Measurements from ENCODE around the gene DPP8. TPM values are rescaled to one million over a fixed set of nuclear protein-coding genes. Genes with fewer than 3 reads are reported as not detected.
"Not testable (repeated sequence)": the region's sequence is repeated elsewhere in the genome, so short reads cannot be mapped to it uniquely, and the experiment has no call there.

Gene DPP8
- total RNA-seq, 4 donors from 2014 or later, result 33.1 to 66.9 (median 47.9) TPM

DNA sequence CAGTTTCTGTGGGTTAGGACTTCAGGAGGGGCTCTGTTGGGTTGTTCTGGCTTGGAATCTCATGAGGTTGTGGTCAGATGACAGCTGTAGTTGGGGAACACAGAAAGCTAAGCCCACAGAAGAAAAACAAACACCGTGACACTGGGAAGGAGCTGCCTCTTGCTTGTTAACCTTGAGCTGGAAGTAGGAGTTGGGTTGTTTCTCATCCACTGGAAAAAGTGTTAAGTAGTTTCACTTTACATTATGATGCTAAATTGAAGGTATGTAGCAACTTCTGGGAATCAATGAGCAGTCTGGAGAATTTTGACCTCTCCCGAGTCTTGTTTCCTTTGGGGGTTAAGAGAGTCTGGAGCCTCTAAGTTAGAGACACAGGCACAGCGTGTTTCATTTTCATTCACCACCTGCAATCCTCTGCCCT is 33.2 kb upstream of the DPP8 start:
- Histone ChIP-seq H3K27ac (no peak overlapping the region), H3K9me3 (no peaks in the 10 kb centered on the region), H3K4me1 (peaks cover 0 to 11% (median 0%) of the 10 kb centered on the region in 3 donors), H3K27me3 (no peaks in the 10 kb centered on the region), H3K36me3 (peaks cover 0 to 18% of the 10 kb centered on the region in 2 donors), H3K4me3 (no peak overlapping the region)
- no peak for ATAC-seq
- TF ChIP-seq, protein P1, sequence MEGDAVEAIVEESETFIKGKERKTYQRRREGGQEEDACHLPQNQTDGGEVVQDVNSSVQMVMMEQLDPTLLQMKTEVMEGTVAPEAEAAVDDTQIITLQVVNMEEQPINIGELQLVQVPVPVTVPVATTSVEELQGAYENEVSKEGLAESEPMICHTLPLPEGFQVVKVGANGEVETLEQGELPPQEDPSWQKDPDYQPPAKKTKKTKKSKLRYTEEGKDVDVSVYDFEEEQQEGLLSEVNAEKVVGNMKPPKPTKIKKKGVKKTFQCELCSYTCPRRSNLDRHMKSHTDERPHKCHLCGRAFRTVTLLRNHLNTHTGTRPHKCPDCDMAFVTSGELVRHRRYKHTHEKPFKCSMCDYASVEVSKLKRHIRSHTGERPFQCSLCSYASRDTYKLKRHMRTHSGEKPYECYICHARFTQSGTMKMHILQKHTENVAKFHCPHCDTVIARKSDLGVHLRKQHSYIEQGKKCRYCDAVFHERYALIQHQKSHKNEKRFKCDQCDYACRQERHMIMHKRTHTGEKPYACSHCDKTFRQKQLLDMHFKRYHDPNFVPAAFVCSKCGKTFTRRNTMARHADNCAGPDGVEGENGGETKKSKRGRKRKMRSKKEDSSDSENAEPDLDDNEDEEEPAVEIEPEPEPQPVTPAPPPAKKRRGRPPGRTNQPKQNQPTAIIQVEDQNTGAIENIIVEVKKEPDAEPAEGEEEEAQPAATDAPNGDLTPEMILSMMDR (IDR thresholded peaks at IDR 0.05), result no peak
- TF ChIP-seq POLR2A (IDR thresholded peaks at IDR 0.05), result no peak
- TF ChIP-seq POLR2AphosphoS5 (IDR thresholded peaks at IDR 0.05), result no peak
- no peak for TF ChIP-seq EP300 (IDR thresholded peaks at IDR 0.05)
- 76 to 86% methylated on average over 1 to 3 of the region's 3 CpGs for whole genome bisulfite sequencing, 2 donors (ENCODE audit: low coverage in 1 of 2)

DNA sequence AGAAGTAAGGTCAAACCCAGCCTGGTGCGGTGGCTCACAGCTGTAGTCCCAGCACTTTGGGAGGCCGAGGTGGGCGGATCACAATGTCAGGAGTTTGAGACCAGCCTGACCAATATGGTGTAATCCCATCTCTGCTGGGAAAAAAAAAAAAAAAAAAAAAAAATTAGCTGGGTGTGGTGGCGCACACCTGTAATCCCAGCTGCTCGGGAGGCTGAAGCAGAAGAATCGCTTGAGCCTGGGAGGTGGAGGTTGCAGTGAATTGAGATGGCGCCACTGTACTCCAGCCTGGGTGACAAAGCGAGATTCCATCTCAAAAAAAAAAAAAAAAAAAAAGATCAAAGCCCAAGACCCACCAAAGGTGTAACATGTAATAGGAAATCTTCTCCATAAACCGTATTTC is 31.8 kb upstream of the DPP8 start:
- H3K27ac ChIP-seq, H3K9me3 ChIP-seq, H3K36me3 ChIP-seq, ATAC-seq, H3K27me3 ChIP-seq, H3K4me3 ChIP-seq: not testable (repeated sequence)
- WGBS, 2 donors (ENCODE audit: low coverage in 1 of 2), result 87 to 93% methylated on average over 3 to 9 of the region's 9 CpGs
- H3K4me1 ChIP-seq, result peaks cover 0 to 11% (median 0%) of the 10 kb centered on the region in 3 donors

DNA sequence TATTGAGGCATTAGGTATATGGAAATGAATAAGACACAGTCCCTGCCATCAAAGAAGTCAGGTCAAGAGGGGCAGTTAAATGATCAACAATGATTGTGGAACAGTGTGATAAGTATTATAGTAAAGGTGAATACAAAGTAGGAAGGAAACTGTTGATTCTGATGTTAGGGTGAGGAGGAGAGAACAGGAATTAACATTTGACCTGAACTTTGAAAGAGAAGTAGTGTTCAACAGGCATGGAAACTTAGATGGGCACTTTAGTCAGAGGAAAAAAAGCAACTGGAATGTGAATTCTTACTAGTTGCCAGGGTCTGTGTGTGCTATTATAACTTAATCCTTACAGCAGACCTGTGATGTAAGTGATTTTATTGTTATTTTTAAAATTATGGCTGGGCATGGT is 30.4 kb upstream of the DPP8 start:
- no peak for ATAC-seq
- H3K36me3 ChIP-seq, result no peaks in the 10 kb centered on the region
- H3K27me3 ChIP-seq, result no peaks in the 10 kb centered on the region
- H3K9me3 ChIP-seq, result no peaks in the 10 kb centered on the region
- H3K4me3 ChIP-seq, result no peak overlapping the region
- H3K4me1 ChIP-seq, result peaks cover 0 to 11% (median 0%) of the 10 kb centered on the region in 3 donors
- no peak for TF ChIP-seq POLR2A (IDR thresholded peaks at IDR 0.05)
- TF ChIP-seq, protein P1 (IDR thresholded peaks at IDR 0.05), result no peak
- no peak for TF ChIP-seq EP300 (IDR thresholded peaks at IDR 0.05)
- H3K27ac ChIP-seq, result no peak overlapping the region

DNA sequence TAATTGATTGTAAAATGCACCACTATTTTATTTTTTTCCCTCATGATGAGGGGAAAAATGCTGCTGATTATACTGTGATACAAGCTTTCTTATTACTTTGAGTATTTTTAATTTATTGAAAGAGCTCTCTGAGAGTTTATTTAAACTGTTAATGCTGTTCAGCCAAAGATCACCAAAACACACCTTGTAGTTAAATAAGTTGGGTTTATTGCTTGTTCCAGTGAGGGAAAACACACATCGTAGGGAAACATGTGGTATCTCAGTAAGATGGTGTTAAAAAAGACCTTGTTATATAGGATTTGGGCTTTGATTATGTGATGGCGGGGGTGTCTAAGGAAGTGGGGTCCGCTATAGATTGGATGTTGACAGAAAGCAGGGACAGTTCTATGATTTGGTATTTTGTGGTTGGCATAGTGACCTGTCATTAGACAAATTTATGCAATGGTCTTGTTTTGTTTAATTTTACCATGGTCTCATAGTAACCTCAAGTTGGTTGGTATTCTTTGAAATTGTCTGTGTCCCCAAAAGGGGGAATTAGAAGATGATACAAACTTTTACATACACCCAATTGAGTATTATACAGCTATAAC is 23.8 kb upstream of the DPP8 start:
- WGBS, 2 donors (ENCODE audit: low coverage in 1 of 2), result 88 to 90% methylated on average over 1 to 3 of the region's 3 CpGs
- H3K36me3 ChIP-seq, result no peaks in the 10 kb centered on the region
- no peak overlapping the region for H3K4me3 ChIP-seq
- H3K4me1 ChIP-seq, result no peaks in the 10 kb centered on the region
- no peak for ATAC-seq
- no peaks in the 10 kb centered on the region for H3K9me3 ChIP-seq
- H3K27ac ChIP-seq, result no peak overlapping the region
- TF ChIP-seq POLR2A (IDR thresholded peaks at IDR 0.05) (no peak), POLR2AphosphoS5 (IDR thresholded peaks at IDR 0.05) (no peak), EP300 (IDR thresholded peaks at IDR 0.05) (no peak)
- TF ChIP-seq, protein P1 (IDR thresholded peaks at IDR 0.05), result no peak
- H3K27me3 ChIP-seq, result no peaks in the 10 kb centered on the region

DNA sequence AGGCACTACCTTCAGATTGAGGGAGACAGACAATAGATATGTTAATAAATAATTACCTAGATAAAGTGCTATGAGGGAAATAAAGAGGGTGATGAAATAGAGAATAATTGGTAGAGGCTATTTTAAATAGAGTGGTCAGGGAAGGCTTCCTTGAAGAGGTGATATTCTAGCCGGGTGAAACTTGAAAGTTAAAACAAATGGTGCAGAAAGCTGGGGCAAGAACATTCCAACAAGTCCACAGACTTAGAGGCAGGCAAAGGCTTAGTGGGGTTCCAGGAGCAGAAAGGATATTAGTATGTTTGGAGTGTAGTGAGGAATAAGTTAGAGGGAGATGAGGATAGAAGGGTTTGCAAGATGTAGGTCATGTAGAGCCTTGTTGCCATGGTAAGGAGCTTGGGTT is 22.8 kb upstream of the DPP8 start:
- Histone ChIP-seq H3K4me3 (no peak overlapping the region), H3K4me1 (no peaks in the 10 kb centered on the region), H3K27me3 (no peaks in the 10 kb centered on the region), H3K36me3 (no peaks in the 10 kb centered on the region), H3K27ac (no peak overlapping the region), H3K9me3 (no peaks in the 10 kb centered on the region)
- TF ChIP-seq EP300 (IDR thresholded peaks at IDR 0.05) (no peak), POLR2A (IDR thresholded peaks at IDR 0.05) (no peak), POLR2AphosphoS5 (IDR thresholded peaks at IDR 0.05) (no peak)
- TF ChIP-seq, protein P1 (IDR thresholded peaks at IDR 0.05), result no peak
- WGBS, 2 donors (ENCODE audit: low coverage in 1 of 2), result 60 to 73% methylated on average over 1 of the region's 1 CpG
- ATAC-seq, result no peak
